Metanephros (tissue), 1 donor: Measurements from ENCODE around the gene SP9. TPM values are rescaled to one million over a fixed set of nuclear protein-coding genes. Genes with fewer than 3 reads are reported as not detected.

Source experiments
- total RNA-seq: library from RNA; depleted of rRNA; stranded (reverse); fragments of >200 nt; gene quantifications from one replicate; pipeline ENCODE4 v1.2.3, GENCODE V29; 2014

The SP9 gene
- total RNA-seq = not detected

DNA sequence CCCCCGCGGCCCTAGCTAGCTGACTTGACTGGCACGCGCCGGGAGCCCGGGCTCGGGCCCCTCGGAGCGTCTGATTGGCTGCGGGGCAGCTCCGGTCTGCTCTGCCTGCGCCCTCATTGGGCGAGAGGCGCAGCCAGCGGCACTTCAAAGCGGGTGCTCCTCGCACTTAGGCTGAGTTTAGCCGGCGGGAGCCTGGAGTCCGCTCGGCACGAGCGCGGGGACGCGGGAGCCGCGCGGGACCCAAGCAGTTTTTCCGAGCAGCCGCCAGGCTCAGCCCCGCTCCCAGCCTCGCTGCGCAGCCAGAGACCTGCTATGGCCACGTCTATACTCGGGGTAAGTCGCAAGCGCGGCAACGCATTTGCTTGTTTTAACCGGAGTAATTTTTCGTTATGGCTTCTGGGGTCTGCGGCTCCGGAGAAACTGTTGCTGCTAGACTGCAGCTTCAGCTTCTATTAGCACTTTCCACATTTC is at the start of gene SP9:
Gene SP9, plus strand, starts transcription at position 174 of the 471 bp plus-strand sequence. Its CDS starts 139 bp downstream, at position 313.

Other genes with a start within 250 kb of the SP9 start
- gene OLA1, start 86.4 kb upstream of the SP9 start, total RNA-seq = 58.3 TPM
- gene SCRN3, start 60.8 kb downstream of the SP9 start, total RNA-seq = 27.1 TPM
- 10.5 TPM for gene GPR155, start 152.1 kb downstream of the SP9 start, total RNA-seq